ENCODE results near the gene MED13L.

GRCh38 chr12:116078396-116078795 lies 199.1 kb downstream of the MED13L start:
- no peak for TF ChIP-seq POLR2A (IDR thresholded peaks at IDR 0.05)
- TF ChIP-seq CTCF (IDR thresholded peaks at IDR 0.05), result no peak
